Vagina (tissue), 2 donors: ENCODE data around the gene SEZ6L. TPM values are rescaled to one million over a fixed set of nuclear protein-coding genes. Genes with fewer than 3 reads are reported as not detected.

Experiments used
- DNase-seq, 2 donors: peaks; one replicate each; pipeline ENCODE4 v3.0.0-alpha.2; 2017; ENCODE audit errors: extremely low spot score in 2 of 2
- H3K27ac ChIP-seq: fragments of 200-600 bp; sonication (generic); one replicate; pipeline ENCODE4 v1.5.1; 2019
- H3K27me3 ChIP-seq: fragments of 200-600 bp; sonication (generic); one replicate; pipeline ENCODE4 v1.5.1; 2019
- H3K36me3 ChIP-seq, 2 donors: fragments of 200-600 bp; sonication (generic); one replicate each; pipeline ENCODE4 v1.5.1; 2017 to 2019
- H3K4me1 ChIP-seq: fragments of 200-600 bp; sonication (generic); one replicate; pipeline ENCODE4 v1.5.1; 2019
- H3K4me3 ChIP-seq, 2 donors: fragments of 200-600 bp; sonication (generic); 1 replicate in 1 of 2; 2 replicates in 1 of 2; pipeline ENCODE4 v1.5.1; 2016 to 2019
- H3K9me3 ChIP-seq: fragments of 200-600 bp; sonication (generic); one replicate; pipeline ENCODE4 v1.5.1; 2019
- CTCF ChIP-seq, 3 experiments: fragments of 450-650 bp in 2 of 3; fragments of 200-600 bp in 1 of 3; sonication (generic) in 1 of 3; IDR thresholded peaks; one replicate each; pipeline ENCODE4 v1.5.1; 2017 to 2019; ENCODE audit warnings: antibody characterized with exemption in 3 of 3, mild to moderate bottlenecking in 2 of 3, moderate library complexity in 2 of 3
- POLR2A ChIP-seq, 2 donors: fragments of 450-650 bp; IDR thresholded peaks; one replicate each; pipeline ENCODE4 v1.6.1; 2017; ENCODE audit warnings: antibody characterized with exemption in 2 of 2, mild to moderate bottlenecking in 2 of 2, moderate library complexity in 2 of 2
- POLR2AphosphoS5 ChIP-seq, 2 donors: sonication (generic); formaldehyde crosslinking; IDR thresholded peaks; one replicate each; pipeline ENCODE4 v1.9.0; 2017; ENCODE audit warnings: antibody characterized with exemption in 2 of 2, mild to moderate bottlenecking in 2 of 2, low read depth in 1 of 2; ENCODE audit not compliant: insufficient read depth in 1 of 2
- intact Hi-C: fragments of 100-400 bp; cut with DNase I; formaldehyde crosslinking; loops from one replicate; pipeline ENCODE4 v1.15.1; 2023
- total RNA-seq: library from RNA; depleted of rRNA; stranded (reverse); fragments of >200 nt; gene quantifications from one replicate; pipeline ENCODE4 v1.2.3, GENCODE V29; 2016

Gene SEZ6L
- total RNA-seq, 1 donor from 2014 or later: 1.2 TPM

- TF ChIP-seq CTCF (IDR thresholded peaks at IDR 0.05): no peak
- TF ChIP-seq POLR2AphosphoS5 (IDR thresholded peaks at IDR 0.05; ENCODE audit: insufficient read depth in 1 of 2, low read depth in 1 of 2): no peak
- TF ChIP-seq POLR2A (IDR thresholded peaks at IDR 0.05): no peak
- H3K27me3 ChIP-seq: no peaks in the 10 kb centered on the region
- H3K4me3 ChIP-seq: no peak overlapping the region
- peak in 1 of 2 donors; percentile 44 for DNase-seq
- H3K9me3 ChIP-seq: no peaks in the 10 kb centered on the region
- intact Hi-C loops: no loop called here
- no peaks in the 10 kb centered on the region for H3K4me1 ChIP-seq
- H3K36me3 ChIP-seq: no peaks in the 10 kb centered on the region
- H3K27ac ChIP-seq: no peak overlapping the region
These were observed 55.9 kb downstream of the SEZ6L start for GRCh38 chr22:26225207-26225606.

GRCh38 chr22:26226538-26227297, 57.5 kb downstream of the SEZ6L start:
- no peak overlapping the region for H3K4me3 ChIP-seq
- H3K4me1 ChIP-seq: no peaks in the 10 kb centered on the region
- intact Hi-C loops: no loop called here

DNA sequence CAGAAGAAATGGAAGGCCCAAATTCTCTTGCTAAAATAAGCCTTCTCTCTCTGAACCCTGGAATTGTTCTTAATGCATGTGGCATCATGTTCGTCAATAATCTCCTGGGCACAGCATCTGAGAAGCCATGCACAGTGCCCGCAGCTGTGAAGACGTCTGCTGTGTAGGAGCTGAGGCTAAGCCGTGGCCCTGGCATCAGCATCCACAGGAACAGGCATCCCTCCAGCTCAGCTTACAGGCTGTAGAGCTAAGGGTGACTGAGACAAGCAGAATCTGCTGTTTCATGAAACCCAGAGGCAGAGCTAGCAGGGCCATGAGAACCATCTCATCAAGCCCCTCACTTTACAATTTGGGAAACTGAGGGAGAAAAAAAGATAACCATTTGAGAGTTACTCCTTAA, 60.6 kb downstream of the SEZ6L start:
- TF ChIP-seq POLR2AphosphoS5 (IDR thresholded peaks at IDR 0.05; ENCODE audit: insufficient read depth in 1 of 2, low read depth in 1 of 2) (no peak), POLR2A (IDR thresholded peaks at IDR 0.05) (no peak)
- intact Hi-C loops: no loop called here
- H3K9me3 ChIP-seq: no peaks in the 10 kb centered on the region
- DNase-seq: no peak
- no peak overlapping the region for H3K27ac ChIP-seq
- no peak overlapping the region for H3K4me3 ChIP-seq
- H3K4me1 ChIP-seq: no peaks in the 10 kb centered on the region
- H3K36me3 ChIP-seq: no peaks in the 10 kb centered on the region
- H3K27me3 ChIP-seq: no peaks in the 10 kb centered on the region

More at GRCh38 chr22:26226538-26227297, 57.5 kb downstream of the SEZ6L start:
- DNase-seq: peak in 1 of 2 donors; percentile 56
- H3K27ac ChIP-seq: no peak overlapping the region
- no peaks in the 10 kb centered on the region for H3K27me3 ChIP-seq
- H3K36me3 ChIP-seq: no peaks in the 10 kb centered on the region
- no peaks in the 10 kb centered on the region for H3K9me3 ChIP-seq
- TF ChIP-seq CTCF (IDR thresholded peaks at IDR 0.05): no peak
- TF ChIP-seq POLR2A (IDR thresholded peaks at IDR 0.05): no peak
- TF ChIP-seq POLR2AphosphoS5 (IDR thresholded peaks at IDR 0.05; ENCODE audit: insufficient read depth in 1 of 2, low read depth in 1 of 2): no peak

DNA sequence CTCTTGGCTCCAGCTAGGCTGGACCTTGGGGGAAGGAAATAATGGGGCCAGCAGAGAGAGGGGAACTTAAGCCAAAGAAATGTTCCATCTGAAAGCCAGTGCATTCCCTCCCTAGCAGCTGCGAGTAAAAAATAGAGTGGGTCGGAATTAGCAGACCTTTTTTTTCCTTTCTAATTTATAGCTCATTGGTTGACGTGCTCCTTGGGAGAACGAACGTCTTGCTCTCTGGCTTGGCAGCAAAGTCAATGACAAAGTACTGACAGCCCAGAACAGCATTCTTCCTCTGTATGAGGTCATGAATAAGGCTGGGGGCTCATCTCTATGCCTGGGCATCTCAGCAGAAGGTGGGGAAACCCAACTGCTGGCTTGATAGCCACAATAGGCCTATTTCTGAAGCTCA, 65.0 kb downstream of the SEZ6L start:
- no peaks in the 10 kb centered on the region for H3K27me3 ChIP-seq
- TF ChIP-seq CTCF (IDR thresholded peaks at IDR 0.05) (no peak), POLR2A (IDR thresholded peaks at IDR 0.05) (no peak), POLR2AphosphoS5 (IDR thresholded peaks at IDR 0.05; ENCODE audit: insufficient read depth in 1 of 2, low read depth in 1 of 2) (no peak)

GRCh38 chr22:26235792-26236487, 66.7 kb downstream of the SEZ6L start:
- H3K27ac ChIP-seq: no peak overlapping the region
- no peaks in the 10 kb centered on the region for H3K4me1 ChIP-seq
- no peak for TF ChIP-seq POLR2A (IDR thresholded peaks at IDR 0.05)
- no peak for TF ChIP-seq POLR2AphosphoS5 (IDR thresholded peaks at IDR 0.05; ENCODE audit: insufficient read depth in 1 of 2, low read depth in 1 of 2)
- no peak for TF ChIP-seq CTCF (IDR thresholded peaks at IDR 0.05)
- intact Hi-C loops: no loop called here
- no peaks in the 10 kb centered on the region for H3K36me3 ChIP-seq
- no peaks in the 10 kb centered on the region for H3K9me3 ChIP-seq
- DNase-seq: no peak
- no peaks in the 10 kb centered on the region for H3K27me3 ChIP-seq
- no peak overlapping the region for H3K4me3 ChIP-seq

More for the DNA sequence above, 65.0 kb downstream of the SEZ6L start:
- no peak overlapping the region for H3K27ac ChIP-seq
- H3K9me3 ChIP-seq: no peaks in the 10 kb centered on the region
- no peak for DNase-seq
- no peaks in the 10 kb centered on the region for H3K36me3 ChIP-seq
- intact Hi-C loops: no loop called here
- H3K4me1 ChIP-seq: no peaks in the 10 kb centered on the region
- no peak overlapping the region for H3K4me3 ChIP-seq
